Fibroblast of skin of back (primary cell): ENCODE results near the gene UBE2B.

Experiments
- DNase-seq: peaks from one replicate; pipeline ENCODE4 v3.0.0-alpha.2; 2013

The UBE2B gene

DNA sequence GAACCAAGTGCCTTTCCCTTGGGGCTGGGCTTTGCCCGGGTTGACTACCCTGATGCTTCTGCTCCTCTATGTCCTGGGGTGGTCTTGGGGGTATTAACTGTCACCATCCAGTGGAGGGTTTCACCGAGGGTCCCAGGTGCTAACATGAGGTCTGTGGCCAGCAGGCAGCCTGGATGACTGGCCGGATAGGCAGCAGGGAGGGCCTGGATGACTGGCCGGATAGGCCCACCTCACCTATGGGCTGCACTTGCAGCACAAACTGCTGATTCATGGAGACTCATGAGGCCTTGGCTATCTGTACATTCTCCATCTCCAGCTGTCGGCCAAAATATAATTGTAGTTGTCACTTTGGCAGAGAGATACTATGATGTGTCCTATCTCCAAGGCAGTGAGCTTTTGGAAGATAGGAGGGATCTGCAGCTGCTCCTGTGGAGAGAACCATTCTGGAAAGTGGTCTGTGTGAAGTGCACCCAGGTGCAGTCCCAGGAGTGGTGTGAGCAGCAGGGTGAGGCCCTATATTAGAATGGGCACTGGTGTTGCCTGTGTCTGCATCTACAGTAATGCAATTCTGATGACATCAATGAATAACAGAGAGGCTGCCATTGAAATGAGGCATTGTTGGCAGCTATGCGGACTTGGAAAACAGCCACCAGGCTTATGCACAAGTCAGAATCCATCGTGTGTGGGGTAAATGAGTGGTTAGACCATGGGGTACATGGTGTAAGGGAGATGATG is 66.6 kb downstream of the UBE2B start:
- peak; percentile 75 for DNase-seq

GRCh38 chr5:134438721-134439123 is 67.4 kb downstream of the UBE2B start:
- DNase-seq, result no peak

- DNase-seq, result peak; percentile 87
These were observed 67.9 kb downstream of the UBE2B start for GRCh38 chr5:134439210-134439654.

DNA sequence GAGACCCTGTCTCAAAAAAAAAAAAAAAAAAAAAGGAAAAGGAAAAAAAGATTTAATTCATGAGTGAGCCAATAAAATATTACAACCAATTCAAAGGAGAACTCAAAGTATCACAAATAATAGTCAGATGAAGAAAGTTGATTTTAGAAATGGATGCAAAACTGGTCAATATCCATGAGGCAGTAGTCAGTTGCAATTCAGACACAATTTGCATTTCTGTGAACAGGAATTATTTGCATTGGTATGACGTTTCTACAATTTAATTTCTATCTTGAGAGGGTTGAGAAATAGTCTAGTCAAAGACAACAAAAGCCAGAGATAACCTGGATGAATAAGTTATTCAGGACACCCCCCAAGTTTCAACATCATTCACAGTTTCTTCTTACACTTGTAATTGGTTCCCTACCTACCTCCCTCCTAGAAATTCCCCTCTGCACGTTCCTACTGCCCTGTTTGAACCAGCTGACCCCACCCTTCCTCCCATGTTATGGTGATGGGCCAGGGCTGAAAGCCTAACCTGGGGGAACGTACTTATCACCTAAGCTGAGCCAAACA is 68.9 kb downstream of the UBE2B start:
- no peak for DNase-seq
